ENCODE results near the gene PFKFB3.
A peak's percentile ranks its signal among the peaks of the same experiment; 100 is the strongest.
"Not testable (repeated sequence)": the region's sequence is repeated elsewhere in the genome, so short reads cannot be mapped to it uniquely, and the experiment has no call there.

Gene PFKFB3

DNA sequence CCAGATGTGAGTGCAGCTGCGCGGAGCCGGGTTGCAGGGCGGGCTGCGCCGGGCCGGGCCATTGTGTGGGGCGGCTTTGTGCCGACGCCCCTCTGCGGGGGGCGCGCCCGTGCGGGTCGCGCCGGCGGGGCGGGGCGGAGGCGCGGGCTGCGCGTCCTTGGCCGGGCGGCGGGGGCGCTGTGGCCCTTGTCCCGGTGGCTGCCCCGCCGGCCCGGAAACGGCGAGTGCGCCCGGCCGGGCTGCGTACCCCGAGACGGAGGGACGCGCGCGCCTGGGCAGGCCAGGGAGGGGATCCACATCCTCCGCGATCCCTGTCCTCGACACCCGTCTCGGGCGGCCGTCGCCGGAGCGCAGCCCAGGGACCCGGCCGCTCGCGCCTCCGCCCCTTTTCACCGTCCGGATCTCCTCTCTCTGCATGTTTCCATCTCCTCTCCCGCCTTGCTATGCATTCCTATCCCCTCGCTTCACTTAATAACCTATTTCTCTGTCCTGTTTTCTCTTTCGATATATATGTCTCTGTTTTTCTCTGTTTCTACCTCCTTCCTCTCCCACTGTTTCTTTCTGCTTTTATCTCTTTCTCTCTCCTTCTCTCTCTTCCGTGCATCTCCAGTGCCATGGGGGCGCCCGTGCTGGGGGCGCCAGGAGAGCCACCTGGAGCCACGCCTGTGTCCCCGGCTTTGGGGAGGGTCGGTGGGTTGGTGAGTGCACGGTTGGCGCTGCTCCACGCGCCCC lies 765 bp downstream of the PFKFB3 start:
- DNase-seq, result peak; percentile 86

DNA sequence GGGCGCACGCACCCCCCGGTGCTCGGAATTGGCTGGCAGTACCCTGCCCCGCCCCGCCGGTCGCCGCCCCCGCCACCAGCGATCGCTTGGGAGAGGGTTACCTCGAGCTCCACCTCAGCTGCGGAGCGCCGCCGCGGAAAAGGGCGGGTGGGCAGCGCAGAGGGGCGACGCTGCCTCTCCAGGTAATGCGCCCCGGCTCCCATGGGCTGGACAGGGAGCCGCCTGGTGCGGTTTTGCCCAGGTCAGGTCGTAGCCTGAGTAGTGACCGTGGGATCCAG lies 1.3 kb downstream of the PFKFB3 start:
- DNase-seq, result peak; percentile 60

DNA sequence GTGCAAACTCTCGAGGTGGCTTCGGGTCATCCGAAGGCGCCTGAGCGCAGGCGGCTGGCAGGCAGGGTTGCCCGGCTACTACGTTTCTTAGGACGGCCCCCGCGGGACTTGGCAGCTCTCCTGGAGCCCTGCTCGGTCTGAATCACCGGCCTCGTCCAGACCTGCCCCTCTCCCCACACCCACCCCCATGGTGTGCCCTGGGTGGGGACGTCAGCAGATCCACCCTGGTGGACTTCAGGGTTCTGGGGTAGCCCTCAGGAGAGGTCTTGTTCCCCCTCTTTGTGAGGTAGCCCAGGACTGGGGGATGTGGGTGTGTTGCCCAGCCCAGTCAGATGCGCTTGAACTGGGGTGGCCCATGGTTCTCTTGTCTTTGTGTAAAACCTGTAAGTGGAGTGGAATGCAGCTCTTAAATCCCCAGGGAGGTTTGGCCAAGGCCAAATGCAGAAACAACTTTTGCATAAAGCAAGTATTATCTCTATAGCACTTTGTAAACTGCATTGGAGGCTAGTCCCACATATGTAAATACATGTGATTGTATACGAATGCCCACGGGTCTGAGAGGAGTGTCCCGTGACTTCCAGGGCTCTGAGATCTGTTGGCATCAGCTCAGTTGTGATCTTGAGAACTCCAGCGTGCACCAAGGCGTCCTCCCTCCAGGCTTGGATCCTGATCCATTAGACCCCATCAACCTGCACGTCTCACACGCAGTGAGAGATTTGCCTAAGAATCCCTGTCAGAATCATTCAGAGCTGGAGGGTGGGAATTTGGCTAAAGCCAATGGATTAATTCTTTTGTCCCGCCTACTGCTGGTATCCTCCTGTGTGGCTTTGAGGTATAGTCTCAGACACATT lies 1.8 kb downstream of the PFKFB3 start:
- DNase-seq, result peak; percentile 46

DNA sequence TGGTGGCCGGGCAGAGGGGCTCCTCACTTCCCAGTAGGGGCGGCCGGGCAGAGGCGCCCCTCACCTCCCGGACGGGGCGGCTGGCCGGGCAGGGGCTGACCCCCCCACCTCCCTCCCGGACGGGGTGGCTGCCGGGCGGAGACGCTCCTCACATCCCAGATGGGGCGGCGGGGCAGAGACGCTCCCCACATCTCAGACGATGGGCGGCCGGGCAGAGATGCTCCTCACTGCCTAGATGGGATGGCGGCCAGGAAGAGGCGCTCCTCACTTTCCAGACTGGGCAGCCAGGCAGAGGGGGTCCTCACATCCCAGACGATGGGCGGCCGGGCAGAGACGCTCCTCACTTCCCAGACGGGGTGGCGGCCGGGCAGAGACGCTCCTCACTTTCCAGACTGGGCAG lies 3.8 kb downstream of the PFKFB3 start:
- not testable (repeated sequence) for DNase-seq

DNA sequence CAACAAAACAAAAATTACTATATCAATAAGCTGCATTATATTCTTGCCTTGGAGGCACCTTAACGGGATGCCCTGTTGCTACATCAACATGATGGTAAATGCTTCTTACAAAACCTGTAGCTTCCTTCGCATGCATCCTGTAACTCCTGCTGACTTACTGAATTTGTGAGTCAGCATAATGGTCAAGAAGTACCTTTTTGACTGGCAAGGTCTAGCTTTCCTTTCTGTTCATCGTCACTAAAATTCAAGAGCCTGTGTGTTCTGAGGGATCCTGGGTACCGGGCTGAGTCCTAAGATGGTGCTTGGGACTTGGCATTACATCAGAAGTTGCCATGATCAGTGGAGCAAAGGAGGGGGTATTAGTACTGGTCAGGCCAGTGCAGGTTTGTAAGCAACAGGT lies 4.9 kb downstream of the PFKFB3 start:
- DNase-seq, result no peak

DNA sequence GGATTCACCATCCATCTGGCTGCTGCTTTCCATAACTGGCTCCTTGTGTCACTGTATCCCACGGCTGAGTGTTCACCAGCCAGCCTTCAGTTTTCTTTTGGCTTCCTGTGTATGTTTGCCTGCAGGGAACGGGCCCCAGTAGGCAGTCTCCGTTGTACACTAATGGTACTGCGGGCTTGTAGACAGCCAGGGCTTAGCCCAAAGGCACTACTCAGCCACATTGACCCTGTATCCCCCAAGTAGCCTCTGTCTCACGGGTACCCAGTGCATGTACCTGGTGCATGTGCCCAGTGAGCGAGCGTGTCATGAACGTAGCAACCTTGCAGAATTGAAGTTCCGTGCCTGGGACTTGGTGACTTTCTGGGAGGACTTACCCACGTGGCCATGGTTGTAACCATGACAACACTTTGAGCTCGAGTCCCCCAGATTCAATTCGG lies 6.1 kb downstream of the PFKFB3 start:
- no peak for DNase-seq

DNA sequence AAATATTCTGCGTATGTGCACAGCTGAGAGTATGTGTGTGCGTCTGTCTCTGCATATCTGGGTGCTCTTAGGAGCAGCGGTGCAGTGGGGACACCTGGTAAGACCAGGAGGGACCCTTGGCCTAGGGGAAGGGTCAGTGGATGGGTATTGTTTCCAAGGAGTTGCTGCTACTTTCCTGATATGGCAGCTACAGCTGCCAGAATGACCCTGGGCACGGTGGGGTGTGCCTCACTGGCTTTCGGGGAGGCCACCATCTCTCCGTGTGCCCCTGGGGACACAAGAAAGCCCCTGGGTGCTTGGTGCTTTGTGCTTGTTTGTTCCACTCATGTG lies 8.6 kb downstream of the PFKFB3 start:
- DNase-seq, result no peak

DNA sequence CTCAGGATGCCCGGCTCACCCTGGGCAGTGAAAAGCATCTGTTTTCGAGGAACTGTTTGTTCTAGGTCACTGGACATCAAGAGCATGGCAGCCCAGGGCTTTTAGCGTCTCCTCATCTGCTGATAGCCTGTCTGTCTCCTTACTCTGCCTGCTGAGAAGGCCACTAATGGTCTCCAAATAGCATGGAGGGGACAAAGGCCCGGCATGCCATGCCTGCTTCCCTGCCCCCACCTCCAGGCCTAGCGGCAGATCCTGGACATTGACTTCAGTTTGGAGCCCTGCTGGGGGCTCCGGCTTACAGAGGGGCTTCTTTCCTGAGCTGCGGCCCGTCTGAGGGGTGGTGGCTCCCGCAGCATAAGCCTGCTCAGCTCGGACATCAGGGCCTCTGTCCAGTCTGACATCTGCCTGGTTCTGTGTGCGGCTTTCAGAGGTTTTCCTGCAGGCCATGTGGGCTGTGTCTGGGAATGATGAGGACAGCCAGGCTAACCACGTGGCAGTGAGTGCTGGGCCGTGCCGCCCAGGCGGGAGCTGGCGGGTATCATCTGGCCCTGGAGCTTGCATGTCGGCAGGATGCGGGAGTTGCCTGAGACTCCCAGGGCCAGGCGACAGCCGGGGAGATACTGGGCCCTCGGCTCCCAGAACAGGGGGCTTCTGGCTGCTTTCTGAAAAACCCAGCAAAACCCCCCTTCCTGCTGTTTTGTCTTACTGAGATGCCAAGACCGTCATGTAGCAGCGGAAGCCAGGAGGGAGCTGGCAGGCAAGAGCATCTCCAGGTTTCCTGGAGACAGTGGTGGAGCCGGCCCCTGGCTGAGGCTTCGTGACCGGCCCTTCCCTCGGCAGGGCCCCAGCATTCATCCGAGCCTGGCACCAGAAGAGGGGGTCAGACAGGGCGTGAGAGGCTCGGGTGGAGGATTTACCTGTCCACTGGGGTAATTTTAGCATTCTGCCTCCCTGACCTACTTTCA lies 9.2 kb downstream of the PFKFB3 start:
- no peak for DNase-seq

DNA sequence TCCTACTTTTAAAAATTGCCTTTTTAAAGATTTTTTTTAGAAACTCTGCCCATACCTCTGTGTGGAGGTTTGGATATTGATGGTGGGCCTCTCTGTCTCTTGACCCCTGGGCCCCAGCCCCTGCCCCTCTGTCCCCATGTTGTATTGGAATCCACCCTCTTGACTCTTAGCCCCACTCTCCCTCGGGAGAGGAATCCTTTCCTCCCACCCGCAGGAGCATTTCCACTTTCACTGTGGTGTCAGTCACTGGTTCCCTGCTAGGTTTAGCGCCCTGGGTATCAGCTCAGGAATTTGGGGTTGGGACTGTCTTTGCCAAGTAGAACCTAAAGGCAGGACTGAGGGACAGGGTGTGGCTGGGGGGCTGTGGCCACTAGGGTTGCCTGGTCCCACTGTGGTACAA lies 10.1 kb downstream of the PFKFB3 start:
- DNase-seq, result no peak

DNA sequence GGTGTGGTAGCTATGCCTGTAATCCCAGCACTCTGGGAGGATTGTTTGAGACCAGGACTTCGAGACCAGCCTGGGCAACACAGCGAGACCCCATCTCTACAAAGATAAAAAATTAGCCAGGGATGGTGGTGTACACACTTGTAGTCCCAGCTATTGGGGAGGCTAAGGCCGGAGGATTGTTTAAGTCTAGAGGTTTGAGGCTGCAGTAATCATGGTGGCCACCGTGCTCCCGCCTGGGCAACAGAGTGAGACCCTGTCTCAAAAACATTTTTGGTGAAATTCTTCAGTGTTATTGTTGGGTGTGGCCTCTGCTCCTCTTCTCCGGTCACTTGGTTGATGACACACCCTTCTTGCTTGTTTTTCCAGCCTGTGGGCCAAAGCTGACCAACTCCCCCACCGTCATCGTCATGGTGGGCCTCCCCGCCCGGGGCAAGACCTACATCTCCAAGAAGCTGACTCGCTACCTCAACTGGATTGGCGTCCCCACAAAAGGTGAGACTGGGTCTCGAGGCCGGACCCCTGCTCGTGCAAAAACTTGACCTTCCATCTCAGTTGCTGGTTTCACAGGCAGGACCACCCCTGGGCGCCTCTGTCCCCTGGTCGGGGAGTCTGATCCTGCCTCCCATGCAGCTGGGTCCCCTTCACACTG lies 10.6 kb downstream of the PFKFB3 start:
- DNase-seq, result no peak

DNA sequence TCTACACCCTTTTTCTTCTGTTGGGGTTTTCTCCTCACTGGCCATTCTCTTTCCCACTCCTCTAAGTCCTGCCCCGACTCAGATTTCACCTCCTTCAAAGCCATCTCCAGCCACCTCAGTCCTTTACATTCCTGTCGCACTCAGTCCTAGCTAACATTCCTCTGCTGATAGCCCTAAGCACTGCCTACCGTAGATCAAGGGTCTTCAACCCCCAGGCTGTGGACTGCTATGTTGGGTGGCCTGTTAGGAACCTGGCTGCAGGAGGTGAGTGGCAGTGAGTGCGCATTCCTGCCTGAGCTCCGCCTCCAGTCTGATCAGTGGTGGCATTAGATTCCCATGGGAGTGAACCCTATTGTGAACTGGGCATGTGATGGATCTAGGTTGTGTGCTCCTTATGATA lies 11.2 kb downstream of the PFKFB3 start:
- DNase-seq, result no peak

DNA sequence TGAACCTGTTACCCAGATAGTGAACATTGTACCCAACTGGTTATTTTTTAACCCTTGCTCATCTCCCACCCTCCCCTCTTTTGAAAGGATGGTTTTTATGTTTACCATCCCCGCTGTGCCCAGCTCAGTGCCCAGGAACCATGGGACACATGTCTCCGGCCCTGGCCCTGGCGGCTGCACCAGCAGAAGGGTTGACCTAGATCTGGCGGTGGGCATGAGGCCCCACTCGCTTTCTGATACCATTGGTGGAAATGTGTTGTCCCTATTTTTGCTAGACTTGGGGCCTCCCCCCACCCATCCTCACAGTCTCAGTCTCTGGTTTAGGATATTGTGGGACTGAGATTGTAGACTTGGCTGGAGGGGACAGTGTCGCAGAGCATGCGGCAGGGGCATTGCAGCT lies 11.9 kb downstream of the PFKFB3 start:
- DNase-seq, result no peak

DNA sequence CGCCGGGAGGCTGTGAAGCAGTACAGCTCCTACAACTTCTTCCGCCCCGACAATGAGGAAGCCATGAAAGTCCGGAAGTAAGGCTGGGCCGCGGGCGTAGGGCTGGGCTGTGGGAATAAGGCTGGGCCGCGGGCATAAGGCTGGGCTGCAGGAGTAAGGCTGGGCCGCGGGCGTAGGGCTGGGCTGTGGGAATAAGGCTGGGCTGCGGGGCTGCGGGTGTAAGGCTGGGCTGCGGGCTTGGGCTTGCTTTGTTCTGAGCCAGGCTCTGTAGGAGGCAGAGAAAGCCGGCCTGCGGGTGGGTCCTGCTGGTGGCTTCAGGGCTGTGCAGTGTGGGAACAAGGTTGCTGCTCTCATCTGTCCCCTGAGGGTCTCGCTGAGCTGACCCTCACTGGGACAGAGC lies 12.5 kb downstream of the PFKFB3 start:
- DNase-seq, result no peak

DNA sequence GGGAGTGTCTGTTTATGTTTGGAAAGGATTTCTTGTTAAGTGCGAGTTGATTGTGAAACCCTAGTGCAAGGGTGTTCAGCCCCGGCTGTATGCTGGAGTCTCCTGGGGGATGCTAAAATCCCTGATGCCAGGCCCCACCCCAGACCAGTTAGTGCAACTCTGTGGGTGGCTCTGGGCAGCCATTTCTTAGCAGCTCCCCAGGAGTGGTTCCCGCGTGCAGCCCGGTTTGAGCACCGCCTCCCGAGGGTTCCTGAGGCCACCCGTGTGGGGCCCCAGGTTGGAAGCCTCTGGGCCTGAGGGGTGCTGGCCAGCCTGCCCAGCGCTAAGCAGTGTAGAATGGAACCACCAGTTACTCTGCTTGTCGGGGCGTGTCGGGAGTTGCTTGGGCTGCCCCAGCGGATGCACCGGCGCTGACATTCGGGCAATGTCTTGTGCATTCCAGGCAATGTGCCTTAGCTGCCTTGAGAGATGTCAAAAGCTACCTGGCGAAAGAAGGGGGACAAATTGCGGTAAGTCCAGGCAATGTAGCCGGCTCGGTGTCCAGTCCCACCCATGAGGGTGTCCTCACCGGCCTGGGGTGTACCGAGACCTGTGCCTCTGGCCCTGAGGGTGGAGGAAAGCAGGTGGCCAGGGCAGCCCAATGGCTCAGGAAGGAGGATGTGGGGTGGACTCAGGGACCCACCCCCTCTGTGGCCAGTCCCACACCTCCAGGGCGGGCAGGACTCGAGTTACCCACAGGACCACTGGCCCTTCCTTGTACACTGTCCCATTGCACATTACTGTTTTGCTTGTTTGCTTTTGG lies 13.2 kb downstream of the PFKFB3 start:
- no peak for DNase-seq

DNA sequence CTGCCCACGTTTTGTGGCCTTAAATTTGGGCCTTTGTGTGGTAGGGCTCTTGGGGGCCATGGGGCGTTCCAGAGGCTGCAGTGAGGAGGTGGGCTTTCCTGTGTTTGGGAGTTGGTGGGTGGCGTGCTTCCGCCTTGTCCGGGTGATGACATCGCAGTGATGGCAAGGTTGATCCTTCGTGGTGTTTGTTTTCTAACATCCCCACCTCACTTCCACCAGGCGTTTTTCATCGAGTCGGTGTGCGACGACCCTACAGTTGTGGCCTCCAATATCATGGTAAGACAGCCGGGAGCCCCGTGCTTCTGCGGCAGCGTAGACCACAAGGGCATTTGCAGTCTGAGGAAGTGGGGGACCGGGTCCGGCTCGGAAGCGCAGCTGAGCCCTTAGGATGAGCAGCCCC lies 14.2 kb downstream of the PFKFB3 start:
- DNase-seq, result no peak

DNA sequence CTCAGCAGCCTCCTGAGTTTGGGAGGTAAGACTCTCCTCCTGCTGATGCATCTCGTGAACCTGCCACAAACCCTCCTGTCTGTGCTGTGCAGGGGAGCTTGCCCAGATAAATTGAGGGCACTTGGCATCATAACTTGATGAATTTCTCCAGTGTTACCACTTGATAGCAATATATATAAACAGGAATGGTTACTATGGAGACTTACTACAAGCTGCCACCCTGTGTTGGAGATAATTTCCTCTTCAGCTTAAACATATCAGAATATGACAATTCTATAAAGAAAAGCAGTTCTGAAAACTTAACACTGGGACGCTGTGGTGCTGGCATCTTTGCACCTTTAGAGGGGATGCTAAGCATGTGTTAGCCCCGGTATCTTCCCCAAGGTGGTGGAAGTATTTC lies 14.9 kb downstream of the PFKFB3 start:
- DNase-seq, result peak; percentile 17

DNA sequence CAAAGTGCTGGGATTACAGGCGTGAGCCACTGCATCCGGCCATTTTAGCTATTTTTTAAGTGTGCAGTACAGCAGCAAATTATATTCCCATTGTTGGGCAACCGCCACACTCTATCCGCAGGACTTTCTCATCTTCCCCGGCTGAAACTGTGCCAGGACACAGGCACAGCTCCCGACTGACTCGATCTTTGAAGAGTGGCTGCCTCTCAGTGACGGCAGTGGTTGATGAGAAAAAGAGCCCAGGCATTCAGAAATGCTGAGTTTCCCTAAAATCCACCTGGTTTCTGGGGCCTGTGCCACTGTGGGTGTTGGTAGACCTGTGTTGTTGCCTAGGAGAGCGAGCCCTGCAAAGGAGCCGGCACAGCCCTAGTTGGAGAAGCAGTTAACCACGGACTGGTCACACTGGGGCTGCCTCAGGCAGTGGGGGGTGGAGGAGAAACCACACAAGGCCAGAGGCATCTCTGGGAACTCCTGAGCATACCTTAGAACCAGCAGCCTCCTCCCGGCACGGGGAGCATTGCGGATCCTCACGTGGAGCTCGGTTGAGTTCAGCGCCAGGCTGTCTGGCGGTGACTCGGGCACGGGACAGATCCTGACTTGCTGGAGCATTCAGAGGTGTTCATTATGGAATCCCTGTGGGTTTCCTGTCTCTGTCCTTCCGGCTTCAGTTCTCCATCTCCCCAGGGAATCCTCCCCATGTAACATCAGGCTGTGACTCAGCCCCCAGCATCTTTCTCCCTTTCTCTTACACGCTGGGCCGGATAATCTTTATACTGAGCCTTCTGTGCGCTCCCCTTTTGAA lies 16.2 kb downstream of the PFKFB3 start:
- no peak for DNase-seq

DNA sequence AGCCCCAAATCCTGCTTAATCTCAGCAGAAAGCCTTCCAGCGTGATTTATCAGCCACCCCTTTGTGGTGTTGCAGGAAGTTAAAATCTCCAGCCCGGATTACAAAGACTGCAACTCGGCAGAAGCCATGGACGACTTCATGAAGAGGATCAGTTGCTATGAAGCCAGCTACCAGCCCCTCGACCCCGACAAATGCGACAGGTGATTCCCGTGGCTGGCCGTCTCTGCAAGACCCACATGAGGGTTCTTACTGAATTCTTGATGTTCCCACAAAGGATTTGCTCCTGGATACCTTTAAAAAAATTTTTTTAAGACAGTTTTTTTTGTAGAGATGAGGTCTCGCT lies 16.7 kb downstream of the PFKFB3 start:
- no peak for DNase-seq

DNA sequence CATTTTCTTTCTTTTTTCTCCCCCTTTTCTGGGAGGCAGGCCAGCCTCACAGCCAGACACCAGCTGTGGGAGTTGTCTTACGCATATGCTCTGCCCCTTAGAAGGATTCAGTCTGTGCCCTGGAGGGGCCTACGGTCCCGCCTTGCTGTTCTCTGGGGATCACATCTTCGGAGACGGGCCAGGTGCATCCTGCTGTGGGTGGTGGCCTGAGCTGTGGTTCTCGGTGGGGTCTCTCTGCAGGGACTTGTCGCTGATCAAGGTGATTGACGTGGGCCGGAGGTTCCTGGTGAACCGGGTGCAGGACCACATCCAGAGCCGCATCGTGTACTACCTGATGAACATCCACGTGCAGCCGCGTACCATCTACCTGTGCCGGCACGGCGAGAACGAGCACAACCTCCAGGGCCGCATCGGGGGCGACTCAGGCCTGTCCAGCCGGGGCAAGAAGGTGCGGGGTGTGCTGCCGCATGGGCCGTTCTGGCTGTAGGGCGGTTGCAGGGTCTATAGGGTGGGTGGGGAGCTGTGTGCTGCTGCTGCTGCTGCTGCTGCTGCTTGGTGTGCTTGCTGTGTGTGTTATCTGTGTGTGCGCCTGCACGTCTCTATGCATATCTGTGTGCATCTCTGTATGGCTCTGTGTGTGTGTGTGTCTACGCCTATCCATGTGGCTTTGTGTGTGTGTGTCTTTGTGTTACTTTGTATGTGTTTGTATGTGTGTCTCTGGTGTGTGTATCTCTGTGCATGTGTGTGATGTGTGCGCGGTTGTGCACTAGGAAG lies 17.9 kb downstream of the PFKFB3 start:
- DNase-seq, result no peak

DNA sequence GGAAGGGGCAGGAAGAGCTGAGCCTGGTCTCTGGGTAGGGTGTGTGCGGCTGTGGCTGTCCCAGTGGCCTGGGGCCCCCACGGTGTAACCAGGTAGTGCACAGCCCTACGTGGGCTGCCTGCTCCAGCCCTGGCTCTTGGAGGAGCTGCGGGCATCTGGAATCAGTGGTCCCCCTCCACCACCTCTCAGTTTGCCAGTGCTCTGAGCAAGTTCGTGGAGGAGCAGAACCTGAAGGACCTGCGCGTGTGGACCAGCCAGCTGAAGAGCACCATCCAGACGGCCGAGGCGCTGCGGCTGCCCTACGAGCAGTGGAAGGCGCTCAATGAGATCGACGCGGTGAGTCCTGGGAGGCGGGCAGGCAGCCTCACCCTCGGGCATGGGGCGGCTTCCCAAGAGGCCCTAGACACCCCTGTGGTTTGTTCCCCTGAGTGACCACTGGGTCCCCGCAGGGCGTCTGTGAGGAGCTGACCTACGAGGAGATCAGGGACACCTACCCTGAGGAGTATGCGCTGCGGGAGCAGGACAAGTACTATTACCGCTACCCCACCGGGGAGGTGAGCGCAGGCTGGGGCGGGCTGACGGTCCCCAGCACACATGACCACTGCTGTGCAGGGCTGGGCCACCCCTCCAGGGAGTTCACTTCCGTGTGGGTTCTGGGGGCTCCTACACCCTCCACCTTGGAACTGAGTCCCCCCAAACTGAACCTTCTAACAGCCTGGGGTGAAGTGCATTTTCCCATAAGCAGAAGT lies 18.6 kb downstream of the PFKFB3 start:
- DNase-seq, result no peak

All from DMS53 (cell line).